ENCODE results near the gene PIK3R3.

- TF ChIP-seq POLR2A (IDR thresholded peaks at IDR 0.05; ENCODE audit: low read depth, low read length) (no peak), POLR2AphosphoS5 (IDR thresholded peaks at IDR 0.05; ENCODE audit: low read depth, low read length) (no peak)
Observed at GRCh38 chr1:46030876-46031660, 101.4 kb downstream of the PIK3R3 start.

Measured in GM12892 (cell line).